ENCODE results near the gene DLG1. TPM values are rescaled to one million over a fixed set of nuclear protein-coding genes. Genes with fewer than 3 reads are reported as not detected.

DLG1 gene
- 85.7 TPM for total RNA-seq

GRCh38 chr3:197298341-197298944, at the start of gene DLG1:
Gene DLG1, minus strand, starts transcription at chr3:197298612. Its CDS starts 1,408 bp downstream, at chr3:197297204.

GRCh38 chr3:197029511-197030167, 268.8 kb downstream of the DLG1 start, which contains the start of gene MELTF:
Gene MELTF, minus strand, starts transcription at chr3:197029817. Its CDS starts 115 bp downstream, at chr3:197029702.

Small RNA genes within 50 kb of the gene (small RNA-seq; reads per million reads assigned to genes)
- not detected for gene MIR4797 (ENCODE audit: low replicate concordance)
